ENCODE data around the gene RIMS1. TPM values are rescaled to one million over a fixed set of nuclear protein-coding genes. Genes with fewer than 3 reads are reported as not detected.

Gene RIMS1
- total and polyA plus RNA-seq, 2 of the 13 experiments (the other 11 are each of a cell fraction or from before 2014, with no cell fraction given): not detected

DNA sequence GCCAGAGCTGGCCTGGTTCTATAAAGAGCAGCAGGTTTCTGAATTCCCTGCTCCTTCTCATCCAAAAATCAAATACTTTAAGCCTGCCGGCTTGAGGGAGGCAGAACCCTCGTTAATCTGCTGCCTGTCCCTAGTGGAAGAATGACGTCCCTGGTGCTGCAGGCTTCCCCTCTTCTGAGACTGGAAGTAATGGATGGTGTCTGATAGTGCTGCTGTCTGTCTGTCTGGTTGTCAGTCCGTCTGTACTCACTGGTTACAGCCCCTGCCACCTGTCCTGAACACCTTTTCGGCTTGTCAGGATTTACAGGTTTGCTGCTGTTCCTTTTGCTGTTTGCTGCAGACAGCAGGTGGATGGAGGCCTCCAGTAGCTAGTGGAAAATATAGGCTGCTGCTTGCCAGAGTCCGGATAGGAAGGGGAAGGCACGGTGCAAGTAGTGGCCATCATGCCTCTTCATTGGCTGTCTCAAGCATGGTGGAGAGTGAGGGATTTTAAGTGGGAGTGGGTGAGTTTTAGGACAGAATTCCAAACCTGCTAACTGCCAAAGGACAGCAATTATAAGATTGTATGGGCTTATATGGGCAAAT, 2.5 kb downstream of the RIMS1 start:
- ChIA-PET CTCF (ENCODE audit: low intra/inter-chr PET ratio, low total read pairs) (no interaction called here), POLR2A (no interaction called here)
- H3K9ac ChIP-seq (ENCODE audit: insufficient read depth, low read depth, low read length): no peak overlapping the region
- H3K27me3 ChIP-seq (ENCODE audit: control insufficient read depth in 1 of 2, insufficient read depth in 2 of 2, low read length in 2 of 2): peaks cover 0 to 17% of the 10 kb centered on the region in 2 experiments; a peak in 2 of 5 replicates
- H3K4me1 ChIP-seq (ENCODE audit: insufficient read depth, low read length): no peaks in the 10 kb centered on the region
- TF ChIP-seq ARNT (IDR thresholded peaks at IDR 0.05) (no peak), ZNF788 (CRISPR knock-in tag; IDR thresholded peaks at IDR 0.05; ENCODE audit: borderline replicate concordance) (no peak), ZNF225 (CRISPR knock-in tag; IDR thresholded peaks at IDR 0.05) (no peak), FLYWCH1 (CRISPR knock-in tag; IDR thresholded peaks at IDR 0.05) (no peak)
- TF ChIP-seq, protein P1, sequence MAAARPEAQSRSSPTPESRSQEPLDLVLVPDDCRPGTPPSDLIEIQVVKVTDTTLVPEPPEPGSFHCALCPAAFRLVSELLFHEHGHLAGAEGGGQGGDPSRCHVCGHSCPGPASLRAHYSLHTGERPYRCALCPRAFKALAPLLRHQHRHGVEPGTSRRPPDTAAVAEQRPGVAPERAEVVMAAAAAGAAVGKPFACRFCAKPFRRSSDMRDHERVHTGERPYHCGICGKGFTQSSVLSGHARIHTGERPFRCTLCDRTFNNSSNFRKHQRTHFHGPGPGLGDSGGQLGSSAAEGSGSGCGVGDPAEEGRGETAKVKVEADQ (CRISPR knock-in tag; IDR thresholded peaks at IDR 0.05; ENCODE audit: borderline replicate concordance): no peak
- TF ChIP-seq, protein P2, sequence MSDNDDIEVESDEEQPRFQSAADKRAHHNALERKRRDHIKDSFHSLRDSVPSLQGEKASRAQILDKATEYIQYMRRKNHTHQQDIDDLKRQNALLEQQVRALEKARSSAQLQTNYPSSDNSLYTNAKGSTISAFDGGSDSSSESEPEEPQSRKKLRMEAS (IDR thresholded peaks at IDR 0.05): no peak
- TF ChIP-seq, protein P3, sequence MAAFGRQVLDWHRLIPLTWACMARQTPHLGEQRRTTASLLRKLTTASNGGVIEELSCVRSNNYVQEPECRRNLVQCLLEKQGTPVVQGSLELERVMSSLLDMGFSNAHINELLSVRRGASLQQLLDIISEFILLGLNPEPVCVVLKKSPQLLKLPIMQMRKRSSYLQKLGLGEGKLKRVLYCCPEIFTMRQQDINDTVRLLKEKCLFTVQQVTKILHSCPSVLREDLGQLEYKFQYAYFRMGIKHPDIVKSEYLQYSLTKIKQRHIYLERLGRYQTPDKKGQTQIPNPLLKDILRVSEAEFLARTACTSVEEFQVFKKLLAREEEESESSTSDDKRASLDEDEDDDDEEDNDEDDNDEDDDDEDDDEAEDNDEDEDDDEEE (CRISPR knock-in tag; IDR thresholded peaks at IDR 0.05): no peak
- H3K36me3 ChIP-seq (replicated peaks in 1 of 2; ENCODE audit: control insufficient read depth in 1 of 2, insufficient read depth in 2 of 2, low read length in 2 of 2): no peaks in the 10 kb centered on the region
- in situ Hi-C loops (cut with HindIII; ENCODE audit: extremely low pct_ligation_motif_present, low pct_unique_long_range_greater_than_20kb) (no loop called here), intact Hi-C loops (cut with micrococcal nuclease; ENCODE audit: unreplicated experiment) (no loop called here)
- H3K79me2 ChIP-seq (ENCODE audit: insufficient read depth, low read length): no peaks in the 10 kb centered on the region
- DNase-seq (ENCODE audit: low spot score): no peak
- BruUV-seq (replicated peaks): no TSS peak
- H3K9me3 ChIP-seq (ENCODE audit: low read length): no peaks in the 10 kb centered on the region
- H4K20me1 ChIP-seq (ENCODE audit: insufficient read depth, low read length): no peaks in the 10 kb centered on the region
- 4% methylated on average over 3 of the region's 7 CpGs for WGBS (ENCODE audit: low lambda C conversion rate)
- no peak overlapping the region for H3K27ac ChIP-seq (ENCODE audit: extremely low read length, insufficient read depth, low read length)
- no peak overlapping the region for H3K4me3 ChIP-seq (replicated peaks in 1 of 3; ENCODE audit: insufficient read depth in 1 of 3, low read depth in 2 of 3, low read length in 3 of 3)
- H3K4me2 ChIP-seq (ENCODE audit: low read depth, low read length): no peak overlapping the region
- H2AFZ ChIP-seq (ENCODE audit: low read length): no peak overlapping the region
- no peak for ATAC-seq
- FAIRE-seq: no peak

Data from HepG2 (cell line).